ENCODE measurements around the gene SSPN.

GRCh38 chr12:26264215-26264838 lies 69.0 kb downstream of the SSPN start:
- no peak for TF ChIP-seq CTCF (IDR thresholded peaks at IDR 0.05; ENCODE audit: low read length)
- TF ChIP-seq EZH2phosphoT487 (IDR thresholded peaks at IDR 0.05; ENCODE audit: low read length) = no peak
